Glomerular visceral epithelial cell (primary cell): ENCODE data around the gene ABRACL.
A peak's percentile ranks its signal among the peaks of the same experiment; 100 is the strongest.

Experiments used
- DNase-seq: peaks from one replicate; pipeline ENCODE4 v3.0.0-alpha.2; 2016; ENCODE audit errors: extremely low spot score

ABRACL gene

DNA sequence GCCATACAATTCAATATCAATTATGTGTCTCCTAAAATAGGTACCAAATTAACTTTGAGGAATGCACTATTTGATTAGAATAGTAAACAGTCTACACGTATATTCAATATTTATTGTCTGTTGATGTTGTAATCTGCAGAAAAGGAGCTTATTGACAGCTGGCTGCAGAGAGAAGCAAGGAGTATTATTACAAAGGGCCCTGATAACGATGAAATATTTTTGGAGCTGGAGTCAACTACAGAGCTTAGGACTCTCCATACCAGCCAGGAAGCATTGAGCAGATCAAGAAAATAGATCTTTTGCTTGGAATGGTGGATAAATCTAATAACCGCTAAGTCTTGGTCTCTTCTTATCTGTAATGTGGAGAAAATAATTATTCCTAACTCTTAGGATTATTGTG, 25.5 kb downstream of the ABRACL start:
- no peak for DNase-seq

DNA sequence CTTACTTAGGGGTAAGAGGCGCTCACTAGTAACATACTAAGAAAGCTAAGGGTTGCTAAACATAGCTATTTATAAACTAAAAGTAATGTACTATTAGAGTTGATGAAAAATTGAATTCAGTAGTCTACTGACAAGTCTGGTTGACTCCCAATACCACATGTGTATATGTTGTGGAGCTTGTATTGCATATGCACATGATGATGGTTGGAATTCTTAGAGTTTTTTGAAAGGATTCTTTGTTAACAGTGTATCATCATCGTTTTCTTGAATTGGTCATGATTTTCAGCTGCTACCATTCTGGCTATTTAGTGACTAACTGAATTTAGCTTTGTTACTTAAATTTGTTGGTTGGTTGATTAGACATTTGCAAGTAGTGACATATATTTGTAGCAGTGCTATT, 27.2 kb downstream of the ABRACL start:
- no peak for DNase-seq

DNA sequence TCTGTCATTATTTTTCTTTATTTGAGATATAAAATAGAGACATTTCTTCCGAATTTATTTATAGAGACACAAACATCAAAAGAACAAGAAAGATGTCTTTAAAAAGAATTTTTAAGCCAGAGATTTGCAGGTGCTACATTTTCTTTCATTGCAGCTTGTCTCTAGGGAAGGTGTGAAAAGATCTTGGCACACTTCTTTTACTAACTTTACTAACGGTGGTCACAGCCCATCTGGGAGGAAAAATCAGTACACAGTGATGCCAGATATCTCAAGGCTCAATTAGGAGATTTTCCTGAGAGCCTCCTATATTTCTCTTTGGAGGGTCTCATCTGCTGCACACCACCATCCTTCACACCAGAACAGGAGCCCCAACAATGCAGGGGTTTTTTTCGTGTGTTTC, 29.5 kb downstream of the ABRACL start:
- DNase-seq = no peak

DNA sequence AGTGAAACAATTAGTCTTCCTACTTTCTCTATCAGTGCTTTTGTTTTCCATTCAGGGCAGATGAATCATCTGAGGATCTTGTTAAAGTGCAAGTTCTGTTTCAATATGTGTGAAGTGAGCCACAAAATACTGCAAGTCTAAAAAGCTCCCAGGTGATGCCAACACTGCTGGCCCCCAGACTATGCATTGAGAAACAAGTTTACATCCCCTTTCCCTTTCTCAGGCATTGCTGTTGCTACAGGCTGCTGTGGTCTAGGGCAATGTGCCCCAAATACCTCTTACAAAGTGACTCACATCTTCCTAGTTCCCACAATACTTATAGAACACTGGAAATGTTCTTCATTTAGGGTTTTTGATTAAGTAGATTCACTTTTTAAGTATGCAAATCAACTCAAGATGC, 31.8 kb downstream of the ABRACL start:
- peak; percentile 18 for DNase-seq

DNA sequence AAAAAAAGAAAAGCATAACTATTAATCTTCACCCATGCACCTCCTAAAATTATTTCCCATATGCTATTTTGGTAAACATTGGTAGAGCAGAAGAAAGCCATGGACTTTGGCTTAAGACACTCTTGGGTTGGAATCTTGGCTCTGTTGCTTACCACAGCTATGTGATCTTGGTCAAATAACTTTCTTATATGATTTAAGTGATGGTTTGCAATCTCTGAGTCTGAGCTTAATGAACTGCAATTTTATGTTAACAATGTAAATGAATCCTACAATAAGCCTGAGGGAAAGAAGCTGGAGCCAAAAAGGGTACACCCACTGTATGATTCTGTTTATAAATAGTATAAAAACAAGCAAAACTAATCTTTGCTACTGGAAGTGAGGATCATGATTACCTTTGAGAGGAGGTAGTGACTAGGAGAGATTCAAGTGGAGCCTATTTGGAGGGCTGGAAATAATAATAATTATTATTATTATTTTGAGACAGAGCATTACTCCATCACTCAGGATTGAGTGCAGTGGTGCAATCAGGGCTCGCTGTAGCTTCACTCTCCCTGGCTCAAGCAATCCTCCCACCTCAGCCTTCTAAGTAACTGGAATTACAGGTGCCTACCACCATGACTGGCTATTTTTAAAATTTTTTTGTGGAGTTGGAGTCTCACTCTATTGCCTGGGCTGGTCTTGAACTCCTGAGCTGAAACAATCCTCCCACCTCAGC, 34.5 kb downstream of the ABRACL start:
- no peak for DNase-seq

DNA sequence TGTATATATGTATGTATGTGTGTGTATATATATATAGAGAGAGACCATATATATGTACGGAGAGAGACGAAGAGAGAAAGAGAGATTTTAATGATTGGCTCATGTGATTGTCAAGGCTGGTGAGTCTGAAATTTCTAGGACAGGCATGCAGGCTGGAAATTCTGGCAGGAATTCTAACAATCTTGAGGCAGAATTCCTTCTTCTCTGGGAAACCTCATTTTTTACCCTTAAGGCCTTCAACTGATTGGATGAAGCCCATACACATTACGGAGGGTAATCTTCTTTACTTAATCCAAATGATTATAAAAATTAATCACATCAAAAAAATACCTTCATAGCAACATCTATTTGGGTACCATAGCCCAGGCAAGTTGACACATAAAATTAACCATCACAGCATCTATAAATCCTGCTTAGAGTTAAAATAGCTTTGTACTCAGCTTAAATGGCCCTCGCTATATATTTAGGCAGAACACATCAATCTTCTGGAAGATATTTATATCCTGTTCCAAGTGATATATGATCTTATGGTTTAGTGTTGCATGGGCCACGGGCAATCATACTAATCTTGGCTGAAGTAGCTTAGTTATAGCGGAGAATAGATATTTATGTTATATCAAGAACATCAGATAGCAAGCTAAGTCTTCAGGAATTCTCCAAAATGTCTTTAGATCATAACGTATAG, 36.6 kb downstream of the ABRACL start:
- no peak for DNase-seq

DNA sequence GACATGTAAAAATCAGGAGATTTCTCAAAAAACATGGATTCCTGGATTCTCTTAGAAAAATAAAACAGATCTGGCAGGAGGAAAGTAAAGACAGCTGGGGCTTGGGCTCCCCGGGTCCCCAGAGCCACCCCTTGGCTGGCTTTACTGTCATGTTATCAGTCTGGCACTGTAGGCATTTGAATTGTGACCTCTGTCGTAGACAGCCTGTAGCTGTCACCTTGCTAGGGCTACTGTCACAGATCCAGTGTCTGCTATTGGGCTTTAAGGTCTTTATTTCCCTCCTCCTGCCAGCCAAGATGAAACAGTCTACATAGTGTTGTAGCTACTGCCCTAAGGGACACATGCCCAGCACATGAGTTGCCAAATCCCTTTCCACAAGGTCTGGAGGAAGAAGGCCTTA, 37.5 kb downstream of the ABRACL start:
- no peak for DNase-seq

DNA sequence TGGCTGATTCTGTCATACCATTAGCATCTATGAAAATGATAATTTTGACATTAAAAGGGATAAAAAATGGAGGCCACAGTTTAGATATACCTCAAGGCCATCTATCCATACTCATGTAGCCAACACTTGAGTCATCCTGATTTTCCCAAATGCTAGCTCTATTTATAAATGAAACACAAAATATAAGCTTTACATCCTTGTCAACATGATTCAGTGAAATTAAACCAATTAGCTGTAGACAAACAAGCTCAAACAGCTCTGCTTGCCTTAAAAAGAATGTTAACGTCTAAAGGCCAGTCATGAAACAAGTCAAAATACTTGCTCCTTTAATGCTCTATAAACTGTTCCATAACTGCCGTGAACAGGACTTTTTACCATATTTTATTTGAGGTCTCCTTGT, 40.3 kb downstream of the ABRACL start:
- no peak for DNase-seq

DNA sequence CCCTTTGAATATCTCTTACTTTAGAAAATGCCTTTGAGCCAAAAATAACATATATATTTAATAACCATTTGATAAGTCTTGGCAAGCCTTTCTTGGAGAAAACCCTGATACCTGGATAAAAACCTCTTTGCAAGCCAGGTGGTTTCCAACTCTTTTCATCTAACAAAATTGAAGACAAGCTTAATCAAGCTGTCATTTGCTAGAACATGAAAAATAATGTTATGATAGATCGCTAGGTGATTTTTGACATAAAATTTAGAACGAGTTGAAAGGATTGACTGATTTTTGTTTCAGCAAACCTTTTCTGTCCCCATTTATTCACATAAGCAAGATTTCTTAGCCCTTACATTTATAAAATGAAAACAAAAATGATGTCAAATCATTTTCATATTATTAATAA, 44.6 kb downstream of the ABRACL start:
- no peak for DNase-seq

DNA sequence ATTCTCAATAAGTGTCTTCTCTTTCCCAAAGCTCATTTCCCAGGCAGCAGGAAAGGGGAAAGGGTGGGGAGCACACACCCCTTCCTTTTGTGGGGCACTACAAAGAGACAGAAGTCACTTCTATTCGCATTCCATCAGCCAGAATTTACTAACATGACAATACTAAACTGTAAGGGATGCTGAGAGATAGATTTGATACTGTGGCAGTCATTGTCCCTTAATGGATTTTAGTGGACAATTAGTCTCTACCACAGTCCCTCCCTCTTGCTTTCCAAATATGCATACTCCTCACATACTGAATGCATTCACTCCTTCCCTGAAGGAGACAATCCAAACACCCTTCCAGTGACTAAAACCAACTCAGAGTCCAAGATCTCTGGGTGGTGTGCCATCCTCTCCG, 50.5 kb downstream of the ABRACL start:
- DNase-seq = no peak

DNA sequence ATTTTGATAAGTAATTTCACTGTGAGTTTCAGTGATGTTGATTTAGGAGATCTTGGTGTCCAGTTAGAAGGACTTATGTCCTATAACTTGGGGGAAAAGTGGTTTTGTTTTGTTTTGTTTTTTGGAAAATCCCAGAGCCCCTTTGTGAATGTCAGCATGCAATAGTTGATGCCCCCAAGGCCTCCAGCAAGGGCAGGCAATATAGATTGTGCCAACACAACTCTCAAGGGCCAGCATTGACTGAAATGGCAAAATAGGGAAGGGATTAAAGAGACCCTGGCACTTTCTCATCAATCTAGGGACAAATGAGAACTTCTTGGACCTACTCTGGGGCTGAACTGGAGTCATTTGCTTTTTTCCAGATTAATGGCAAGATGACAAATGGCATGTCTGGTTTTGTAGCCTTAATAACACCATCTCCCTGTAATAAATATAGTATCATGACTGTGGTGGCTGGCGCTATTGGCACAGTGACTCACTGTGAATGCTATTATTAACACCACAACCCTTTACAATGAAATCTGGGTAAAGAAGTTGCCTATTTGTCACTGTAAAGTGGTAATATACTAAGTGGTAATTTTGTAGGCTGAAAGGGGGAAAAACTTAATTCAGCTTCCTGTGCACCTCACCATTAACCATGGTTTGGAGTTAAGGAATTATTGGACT, 51.8 kb downstream of the ABRACL start:
- DNase-seq = peak; percentile 12

DNA sequence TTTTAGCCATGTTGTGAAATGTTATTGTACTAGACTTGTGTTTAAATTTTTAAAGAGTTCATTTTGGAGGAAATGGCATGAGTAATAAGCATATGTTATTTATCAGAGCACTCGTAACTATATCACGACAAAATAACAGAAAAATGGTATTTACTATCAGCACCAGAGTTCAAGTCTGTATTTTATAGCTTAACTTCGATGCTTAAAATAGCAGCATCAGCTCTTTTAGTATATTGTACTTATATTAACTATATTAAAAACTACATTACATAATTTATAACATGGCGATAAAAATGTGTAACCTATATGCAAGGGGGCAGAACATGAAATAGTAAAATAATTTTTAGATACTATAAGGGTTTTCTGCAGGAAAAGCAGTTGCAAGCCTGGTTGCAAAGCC, 52.9 kb downstream of the ABRACL start:
- no peak for DNase-seq

DNA sequence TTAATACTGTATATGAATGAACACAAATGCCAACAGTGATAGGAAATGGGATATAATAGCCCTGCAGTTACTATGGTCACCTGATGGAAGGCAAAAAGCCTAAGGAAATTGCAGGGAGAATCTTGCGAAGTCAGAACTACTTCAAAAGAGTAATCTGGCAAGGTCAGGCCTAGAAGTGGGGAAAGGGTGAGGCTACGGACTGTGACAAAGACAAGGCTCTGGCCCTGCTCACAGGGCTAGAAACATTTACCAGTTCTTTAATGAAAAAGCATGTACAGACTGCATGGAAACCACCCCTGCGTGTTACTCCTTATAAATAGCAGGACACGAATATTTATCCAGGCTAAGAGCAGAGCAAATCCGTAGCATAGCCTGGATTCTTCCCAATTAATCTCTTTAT, 53.8 kb downstream of the ABRACL start:
- DNase-seq = no peak

DNA sequence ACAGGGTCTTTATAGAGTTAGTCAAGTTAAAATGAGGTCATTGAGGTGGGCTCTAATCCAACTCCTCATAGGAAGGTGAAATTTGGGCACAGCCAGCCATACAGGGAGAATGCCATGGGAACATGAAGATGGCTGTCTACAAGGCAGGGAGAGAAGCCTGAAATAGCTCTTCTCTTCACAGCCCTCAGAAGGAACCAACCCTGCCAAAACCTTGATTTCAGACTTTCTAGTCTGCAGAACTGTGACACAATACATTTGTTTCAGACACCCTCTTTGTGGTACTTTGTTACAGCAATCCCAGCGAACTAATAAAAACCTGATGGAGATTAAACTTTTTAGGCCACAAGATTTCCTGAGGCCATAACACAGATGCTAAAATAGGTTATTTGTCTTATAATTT, 63.3 kb downstream of the ABRACL start:
- DNase-seq = no peak
